Endothelial cell of umbilical vein (primary cell): ENCODE measurements around the gene RBM17.

Source experiments
- CTCF ChIP-seq, 2 donors: IDR thresholded peaks; 1 replicate in 1 of 2; 2 replicates in 1 of 2; pipeline ENCODE4 v1.5.1; 2011; ENCODE audit warnings: low read length in 2 of 2, mild to moderate bottlenecking in 2 of 2, moderate library complexity in 2 of 2, control low read depth in 1 of 2, inconsistent platforms in 1 of 2, low read depth in 1 of 2; ENCODE audit not compliant: insufficient read depth in 1 of 2; ENCODE audit errors: extremely low read depth in 1 of 2
- EZH2 ChIP-seq: IDR thresholded peaks from 2 replicates; pipeline ENCODE4 v1.6.1; 2012; ENCODE audit warnings: borderline replicate concordance, low read depth, mild to moderate bottlenecking, moderate library complexity, low read length, inconsistent platforms; ENCODE audit not compliant: severe bottlenecking
- FOS ChIP-seq: IDR thresholded peaks from 2 replicates; pipeline ENCODE4 v1.6.1; 2011; ENCODE audit warnings: mild to moderate bottlenecking, low read length, moderate library complexity, borderline replicate concordance; ENCODE audit not compliant: insufficient read depth
- MAX ChIP-seq: IDR thresholded peaks from 2 replicates; pipeline ENCODE4 v1.6.1; 2011; ENCODE audit not compliant: insufficient read depth, insufficient read length
- POLR2A ChIP-seq: IDR thresholded peaks from 2 replicates; pipeline ENCODE4 v1.6.1; 2012; ENCODE audit warnings: low read depth, mild to moderate bottlenecking, control low read depth, low read length
- POLR2AphosphoS5 ChIP-seq: IDR thresholded peaks from 2 replicates; pipeline ENCODE4 v1.6.1; 2012; ENCODE audit warnings: low read depth, mild to moderate bottlenecking, control low read depth, low read length, moderate library complexity; ENCODE audit not compliant: insufficient read depth

GRCh38 chr10:6136215-6137201 lies 47.7 kb downstream of the RBM17 start:
- TF ChIP-seq FOS (no peak), CTCF (IDR thresholded peaks at IDR 0.05; ENCODE audit: extremely low read depth in 1 of 2, insufficient read depth in 1 of 2, low read depth in 1 of 2, low read length in 2 of 2) (no peak), EZH2 (no peak), MAX (no peak), POLR2A (no peak), POLR2AphosphoS5 (no peak)
